Stimulated activated CD8-positive, alpha-beta memory T cell treated with anti-CD3 and anti-CD28 coated beads, Interleukin-2, amount 100 ng/mL, for 1 hour (primary cell): ENCODE data around the gene GNAI2.

Source experiments
- DNase-seq, 2 donors: peaks; one replicate each; pipeline ENCODE4 v3.0.0-alpha.2; 2020; ENCODE audit warnings: low read depth in 2 of 2

Gene GNAI2

GRCh38 chr3:50235716-50236483 is at the start of gene GNAI2:
GNAI2 (plus strand) TSS chr3:50236204; CDS start chr3:50236336, 132 bp downstream.
- peak; percentile 94 to 98 for DNase-seq

- DNase-seq = no peak
These were observed 48.3 kb upstream of the GNAI2 start for GRCh38 chr3:50187750-50188149.

GRCh38 chr3:50189274-50189673 is 46.7 kb upstream of the GNAI2 start:
- no peak for DNase-seq

GRCh38 chr3:50189989-50190388 is 46.0 kb upstream of the GNAI2 start:
- DNase-seq = no peak

GRCh38 chr3:50190936-50191660 is 44.9 kb upstream of the GNAI2 start, which contains the start of gene GNAT1:
GNAT1 (plus strand) TSS chr3:50191610; CDS start chr3:50191726, 116 bp downstream.
- no peak for DNase-seq

GRCh38 chr3:50192124-50192523 is 43.9 kb upstream of the GNAI2 start:
- DNase-seq = no peak

- peak; percentile 64 to 70 for DNase-seq
These were observed 43.3 kb upstream of the GNAI2 start for GRCh38 chr3:50192689-50193141.

- no peak for DNase-seq
These were observed 42.7 kb upstream of the GNAI2 start for GRCh38 chr3:50193286-50193685.

GRCh38 chr3:50193746-50194127 is 42.3 kb upstream of the GNAI2 start:
- DNase-seq = no peak

- peak; percentile 77 to 79 for DNase-seq
These were observed 41.7 kb upstream of the GNAI2 start for GRCh38 chr3:50194128-50194902.

GRCh38 chr3:50194903-50195500 is 41.0 kb upstream of the GNAI2 start:
- no peak for DNase-seq

GRCh38 chr3:50195501-50196252 is 40.3 kb upstream of the GNAI2 start:
- no peak for DNase-seq

GRCh38 chr3:50196253-50196801 is 39.7 kb upstream of the GNAI2 start:
- DNase-seq = no peak

GRCh38 chr3:50201573-50202315 is 34.3 kb upstream of the GNAI2 start:
- DNase-seq = no peak

- DNase-seq = no peak
These were observed 33.5 kb upstream of the GNAI2 start for GRCh38 chr3:50202353-50203112.

GRCh38 chr3:50203113-50203808 is 32.7 kb upstream of the GNAI2 start:
- DNase-seq = no peak

GRCh38 chr3:50203809-50204803 is 31.9 kb upstream of the GNAI2 start:
- DNase-seq = no peak
